Subcutaneous abdominal adipose tissue (tissue), 5 donors: ENCODE data around the gene AKAIN1.
A peak's percentile ranks its signal among the peaks of the same experiment; 100 is the strongest.

Source experiments
- H3K27ac ChIP-seq: one replicate; pipeline ENCODE4 v1.7.0; 2013; ENCODE audit warnings: low read depth, mild to moderate bottlenecking, inconsistent platforms, low read length, moderate library complexity
- H3K27me3 ChIP-seq, 5 donors: one replicate each; pipeline ENCODE4 v1.7.0; 2013; ENCODE audit warnings: low read length in 5 of 5, inconsistent platforms in 1 of 5; ENCODE audit not compliant: control insufficient read depth in 5 of 5, insufficient read depth in 4 of 5
- H3K36me3 ChIP-seq, 5 donors: one replicate each; pipeline ENCODE4 v1.7.0; 2013; ENCODE audit warnings: low read length in 5 of 5; ENCODE audit not compliant: control insufficient read depth in 5 of 5, insufficient read depth in 5 of 5
- H3K4me1 ChIP-seq, 5 donors: one replicate each; pipeline ENCODE4 v1.7.0; 2013; ENCODE audit warnings: low read length in 5 of 5, mild to moderate bottlenecking in 3 of 5, moderate library complexity in 1 of 5; ENCODE audit not compliant: control insufficient read depth in 5 of 5, insufficient read depth in 5 of 5
- H3K4me3 ChIP-seq, 5 donors: one replicate each; pipeline ENCODE4 v1.7.0; 2013; ENCODE audit warnings: low read length in 5 of 5, low read depth in 1 of 5
- H3K9ac ChIP-seq, 5 donors: one replicate each; pipeline ENCODE4 v1.7.0; 2013; ENCODE audit warnings: low read length in 5 of 5, mild to moderate bottlenecking in 4 of 5, moderate library complexity in 3 of 5
- H3K9me3 ChIP-seq, 5 donors: one replicate each; pipeline ENCODE4 v1.7.0; 2013; ENCODE audit warnings: low read length in 5 of 5; ENCODE audit not compliant: control insufficient read depth in 5 of 5
- donor health status: healthy.
- donor health status: healthy.
- donor health status: healthy.
- donor health status: healthy.
- donor health status: healthy.

AKAIN1 gene

GRCh38 chr18:5145168-5145825 lies 51.8 kb downstream of the AKAIN1 start:
- peak overlapping the region; percentile 91 for H3K27ac ChIP-seq
- H3K36me3 ChIP-seq, result no peaks in the 10 kb centered on the region
- no peaks in the 10 kb centered on the region for H3K27me3 ChIP-seq

GRCh38 chr18:5144629-5145028 lies 52.4 kb downstream of the AKAIN1 start:
- no peaks in the 10 kb centered on the region for H3K36me3 ChIP-seq
- no peaks in the 10 kb centered on the region for H3K27me3 ChIP-seq
- H3K27ac ChIP-seq, result peak overlapping the region; percentile 91
- H3K9ac ChIP-seq, result peak overlapping the region in 2 of 5 donors; percentile 44 to 59
- no peaks in the 10 kb centered on the region for H3K9me3 ChIP-seq
- H3K4me1 ChIP-seq, result peaks cover 4 to 34% (median 27%) of the 10 kb centered on the region in 5 donors
- no peak overlapping the region for H3K4me3 ChIP-seq

More at GRCh38 chr18:5145168-5145825, 51.8 kb downstream of the AKAIN1 start:
- H3K9me3 ChIP-seq, result no peaks in the 10 kb centered on the region
- H3K9ac ChIP-seq, result peak overlapping the region in 2 of 5 donors; percentile 44 to 59
- H3K4me1 ChIP-seq, result peaks cover 4 to 38% (median 27%) of the 10 kb centered on the region in 5 donors
- H3K4me3 ChIP-seq, result peak overlapping the region; percentile 28 to 69 (median 45)

- peaks cover 4 to 25% (median 20%) of the 10 kb centered on the region in 5 donors for H3K4me1 ChIP-seq
- H3K27me3 ChIP-seq, result no peaks in the 10 kb centered on the region
- H3K4me3 ChIP-seq, result no peak overlapping the region
- H3K9me3 ChIP-seq, result no peaks in the 10 kb centered on the region
- no peaks in the 10 kb centered on the region for H3K36me3 ChIP-seq
- no peak overlapping the region for H3K9ac ChIP-seq
- no peak overlapping the region for H3K27ac ChIP-seq
Observed at GRCh38 chr18:5142859-5143258, 54.2 kb downstream of the AKAIN1 start.

- Histone ChIP-seq H3K4me3 (no peak overlapping the region), H3K9me3 (no peaks in the 10 kb centered on the region), H3K9ac (no peak overlapping the region), H3K27ac (no peak overlapping the region), H3K36me3 (no peaks in the 10 kb centered on the region), H3K27me3 (no peaks in the 10 kb centered on the region), H3K4me1 (peaks cover 4 to 25% (median 20%) of the 10 kb centered on the region in 5 donors)
Observed at GRCh38 chr18:5142131-5142530, 54.9 kb downstream of the AKAIN1 start.

- H3K4me3 ChIP-seq, result no peak overlapping the region
Observed at GRCh38 chr18:5137261-5137660, 59.8 kb downstream of the AKAIN1 start.

GRCh38 chr18:5132987-5133386 lies 64.1 kb downstream of the AKAIN1 start:
- H3K4me1 ChIP-seq, result no peaks in the 10 kb centered on the region
- H3K4me3 ChIP-seq, result no peak overlapping the region
- no peaks in the 10 kb centered on the region for H3K27me3 ChIP-seq
- no peaks in the 10 kb centered on the region for H3K36me3 ChIP-seq
- H3K9ac ChIP-seq, result no peak overlapping the region
- no peak overlapping the region for H3K27ac ChIP-seq
- no peaks in the 10 kb centered on the region for H3K9me3 ChIP-seq

More at GRCh38 chr18:5137261-5137660, 59.8 kb downstream of the AKAIN1 start:
- no peaks in the 10 kb centered on the region for H3K4me1 ChIP-seq
- H3K9ac ChIP-seq, result no peak overlapping the region
- no peaks in the 10 kb centered on the region for H3K9me3 ChIP-seq
- H3K27me3 ChIP-seq, result no peaks in the 10 kb centered on the region
- no peaks in the 10 kb centered on the region for H3K36me3 ChIP-seq
- no peak overlapping the region for H3K27ac ChIP-seq

GRCh38 chr18:5122272-5122671 lies 74.8 kb downstream of the AKAIN1 start:
- Histone ChIP-seq H3K4me3 (no peak overlapping the region), H3K4me1 (no peaks in the 10 kb centered on the region), H3K9ac (no peak overlapping the region), H3K27me3 (peaks cover 0 to 5% (median 0%) of the 10 kb centered on the region in 5 donors), H3K27ac (no peak overlapping the region), H3K36me3 (no peaks in the 10 kb centered on the region), H3K9me3 (peaks cover 0 to 18% (median 5%) of the 10 kb centered on the region in 5 donors)

GRCh38 chr18:5110266-5110665 lies 86.8 kb downstream of the AKAIN1 start:
- Histone ChIP-seq H3K4me3 (no peak overlapping the region), H3K27ac (no peak overlapping the region), H3K9me3 (no peaks in the 10 kb centered on the region), H3K36me3 (no peaks in the 10 kb centered on the region), H3K4me1 (no peaks in the 10 kb centered on the region), H3K27me3 (no peaks in the 10 kb centered on the region), H3K9ac (no peak overlapping the region)

- Histone ChIP-seq H3K27ac (no peak overlapping the region), H3K9me3 (no peaks in the 10 kb centered on the region), H3K36me3 (no peaks in the 10 kb centered on the region), H3K27me3 (no peaks in the 10 kb centered on the region), H3K4me1 (no peaks in the 10 kb centered on the region), H3K4me3 (no peak overlapping the region), H3K9ac (no peak overlapping the region)
Observed at GRCh38 chr18:5107988-5108387, 89.1 kb downstream of the AKAIN1 start.

GRCh38 chr18:5106730-5107129 lies 90.3 kb downstream of the AKAIN1 start:
- H3K36me3 ChIP-seq, result no peaks in the 10 kb centered on the region
- no peaks in the 10 kb centered on the region for H3K9me3 ChIP-seq
- no peak overlapping the region for H3K9ac ChIP-seq
- H3K4me3 ChIP-seq, result no peak overlapping the region
- H3K4me1 ChIP-seq, result no peaks in the 10 kb centered on the region
- no peaks in the 10 kb centered on the region for H3K27me3 ChIP-seq
- H3K27ac ChIP-seq, result no peak overlapping the region
